KBM-7 (cell line): ENCODE data around the gene HECW1.
"Not testable (repeated sequence)": the region's sequence is repeated elsewhere in the genome, so short reads cannot be mapped to it uniquely, and the experiment has no call there.

Source experiments
- DNase-seq: peaks from one replicate; pipeline ENCODE4 v3.0.0-alpha.2; 2015
- in situ Hi-C: fragments of 300-500 bp; cut with MboI; formaldehyde crosslinking; loops from 2 replicates; pipeline ENCODE4 v1.14.3; 2020; ENCODE audit warnings: low sequenced_read_pairs, low pct_unique_long_range_greater_than_20kb, mixed read lengths

HECW1 gene

DNA sequence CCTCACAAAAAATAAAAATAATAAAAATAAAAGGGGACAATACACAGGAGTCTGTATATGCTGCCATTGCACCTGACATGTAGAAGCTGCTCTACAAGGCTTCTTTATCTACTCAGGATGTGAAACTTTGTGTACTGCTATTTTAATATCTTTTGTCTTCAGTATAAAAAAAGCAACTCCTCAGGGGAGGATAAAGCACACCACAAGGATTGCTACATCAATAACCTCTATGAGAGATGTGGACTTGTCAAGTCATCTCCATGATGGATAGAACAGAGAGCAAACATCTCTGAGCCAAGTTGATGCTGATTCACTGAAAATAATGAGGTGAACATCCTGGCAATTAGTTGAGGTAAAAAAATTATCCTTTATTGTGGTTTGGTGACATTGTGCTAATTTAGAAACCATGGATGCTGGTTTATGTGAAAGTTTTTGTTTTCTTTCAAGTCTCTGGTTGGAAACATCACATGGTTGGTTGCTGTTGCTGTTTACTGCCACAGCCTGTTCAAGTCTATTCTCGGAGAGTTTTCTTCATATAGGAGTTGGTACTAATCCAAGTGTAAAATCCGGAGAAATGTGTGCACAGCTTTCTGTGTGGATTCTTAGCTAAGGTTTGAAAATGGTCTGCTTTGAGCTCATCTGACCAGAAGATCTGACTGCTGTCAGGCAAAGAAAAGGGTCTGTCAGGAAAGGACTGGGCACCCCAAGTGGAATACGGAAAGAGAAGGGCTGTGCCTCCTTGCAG lies 1.5 kb upstream of the HECW1 start:
- in situ Hi-C loops, result no loop called here

DNA sequence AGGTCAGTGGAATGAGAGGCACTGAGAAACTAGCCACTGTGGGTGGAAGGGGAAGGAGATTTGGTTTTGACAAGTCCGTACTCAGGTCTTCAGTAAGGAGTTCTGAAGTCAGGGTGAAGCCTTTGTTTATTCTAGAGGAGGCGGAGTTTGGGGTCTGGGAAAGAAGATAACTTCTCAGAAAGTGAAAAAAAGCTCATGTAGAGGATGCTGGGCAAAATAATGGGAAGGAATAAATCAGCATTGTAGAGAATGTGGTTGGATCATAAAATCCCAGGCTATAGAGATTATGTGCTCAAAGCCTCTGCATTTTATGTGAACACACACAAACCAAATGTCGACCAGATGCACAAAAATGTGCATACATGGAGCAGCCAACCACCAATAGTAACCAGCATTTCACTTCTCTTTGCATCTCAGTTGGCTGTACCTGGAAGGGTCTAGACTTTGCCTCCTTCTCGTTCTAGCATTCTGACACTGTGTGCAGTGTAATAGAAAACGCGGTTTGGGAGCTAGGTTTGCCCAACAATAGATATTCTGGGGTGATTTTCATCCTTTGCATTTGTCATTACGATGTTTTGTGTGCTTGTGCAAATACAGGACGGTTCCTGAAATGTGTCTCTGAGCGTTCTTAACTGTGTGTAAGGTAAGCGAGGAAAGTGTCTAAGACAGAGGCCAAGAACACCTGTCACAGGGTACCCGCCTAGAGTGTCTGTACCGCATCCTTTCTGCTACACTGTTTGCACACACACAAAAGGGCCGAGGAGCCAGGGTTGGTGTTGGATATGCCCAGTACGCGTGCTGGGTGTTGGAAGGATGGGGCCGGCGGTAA lies 603 bp upstream of the HECW1 start:
- in situ Hi-C loops, result no loop called here

More for the DNA sequence above, 1.5 kb upstream of the HECW1 start:
- no peak for DNase-seq

GRCh38 chr7:43112941-43113621 lies 634 bp downstream of the HECW1 start:
- in situ Hi-C loops, result no loop called here
- DNase-seq, result no peak

More for the DNA sequence above, 603 bp upstream of the HECW1 start:
- DNase-seq, result no peak

GRCh38 chr7:43113622-43114457 lies 1.4 kb downstream of the HECW1 start:
- DNase-seq, result no peak
- in situ Hi-C loops, result no loop called here

DNA sequence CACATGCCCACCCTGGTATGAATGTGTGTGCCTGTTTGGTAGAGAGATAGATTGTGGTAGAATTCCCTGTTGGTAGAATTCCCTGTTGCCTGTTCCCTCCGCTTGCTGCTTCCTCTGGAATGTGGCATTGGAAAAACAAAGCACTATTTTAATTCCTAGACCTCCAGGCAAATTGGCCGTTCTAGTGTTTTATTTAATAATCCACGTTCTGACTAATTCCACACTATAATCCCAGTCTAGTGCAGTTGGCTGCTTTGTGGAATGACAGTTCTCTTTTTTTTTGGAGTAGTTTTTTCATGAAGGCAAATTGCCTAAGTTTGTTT lies 2.0 kb downstream of the HECW1 start:
- in situ Hi-C loops, result no loop called here
- no peak for DNase-seq

GRCh38 chr7:43116451-43116850 lies 4.0 kb downstream of the HECW1 start:
- no peak for DNase-seq
- in situ Hi-C loops, result no loop called here

DNA sequence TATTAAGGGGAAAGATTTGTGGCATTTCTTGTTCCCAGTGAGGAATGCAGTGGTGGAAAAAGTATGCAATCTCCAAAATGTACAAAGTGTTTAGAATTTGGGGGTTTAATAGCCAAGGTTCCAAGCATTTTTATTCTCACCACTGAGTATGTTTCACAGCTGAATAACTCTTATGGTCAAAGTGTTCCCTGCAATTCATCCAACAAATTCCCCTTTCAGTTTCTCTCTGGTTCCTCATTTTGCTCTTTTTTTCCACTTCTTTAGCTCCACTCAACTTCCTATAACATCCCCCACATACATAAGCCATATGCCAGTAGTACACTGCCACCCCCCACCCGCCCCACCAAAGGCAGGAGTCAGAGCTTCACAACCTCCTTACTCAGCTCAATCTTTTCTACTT lies 4.6 kb downstream of the HECW1 start:
- in situ Hi-C loops, result no loop called here
- peak; percentile 43 for DNase-seq

DNA sequence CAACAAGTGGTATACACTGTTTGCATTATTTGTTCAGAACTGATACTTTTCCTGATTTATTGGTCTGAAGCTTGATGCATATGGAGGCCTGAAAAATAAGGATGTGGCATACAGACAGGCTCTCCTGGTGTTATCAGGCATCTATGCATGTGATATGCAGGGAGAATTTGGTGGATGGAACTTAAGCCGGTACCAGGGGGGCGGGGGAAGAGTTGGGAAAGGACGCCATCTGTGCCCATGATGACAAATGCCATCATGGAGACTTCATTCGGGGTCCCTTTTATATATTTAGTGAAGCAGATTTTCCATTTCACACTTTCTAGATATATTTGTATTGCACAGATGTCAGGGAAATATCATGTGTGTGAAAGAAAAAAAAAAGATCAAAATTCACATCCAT lies 5.4 kb downstream of the HECW1 start:
- in situ Hi-C loops, result no loop called here
- no peak for DNase-seq

DNA sequence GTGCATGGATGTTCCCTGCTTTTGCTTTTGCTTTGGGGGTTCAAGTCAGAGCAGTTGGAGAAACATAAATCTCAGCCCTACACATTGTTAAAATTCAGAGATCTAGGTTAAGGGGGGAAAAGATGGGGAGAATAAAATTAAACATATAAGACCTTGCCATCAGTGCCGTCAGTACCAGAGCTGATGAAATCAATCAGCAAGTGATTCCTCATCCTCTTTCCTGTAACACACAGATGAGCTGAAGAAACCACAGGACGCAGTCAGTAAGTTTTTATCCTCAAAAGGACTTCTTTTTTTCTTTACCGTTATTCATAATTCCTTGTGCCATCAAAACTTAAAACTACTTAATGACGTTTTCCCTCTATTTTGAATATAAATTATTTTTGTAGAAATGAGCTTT lies 5.9 kb downstream of the HECW1 start:
- DNase-seq, result no peak
- in situ Hi-C loops, result no loop called here

GRCh38 chr7:43119371-43120075 lies 7.1 kb downstream of the HECW1 start:
- in situ Hi-C loops, result no loop called here

GRCh38 chr7:43121973-43122372 lies 9.5 kb downstream of the HECW1 start:
- in situ Hi-C loops, result no loop called here
- no peak for DNase-seq

More at GRCh38 chr7:43119371-43120075, 7.1 kb downstream of the HECW1 start:
- no peak for DNase-seq

GRCh38 chr7:43123457-43123856 lies 11.0 kb downstream of the HECW1 start:
- in situ Hi-C loops, result no loop called here
- no peak for DNase-seq

DNA sequence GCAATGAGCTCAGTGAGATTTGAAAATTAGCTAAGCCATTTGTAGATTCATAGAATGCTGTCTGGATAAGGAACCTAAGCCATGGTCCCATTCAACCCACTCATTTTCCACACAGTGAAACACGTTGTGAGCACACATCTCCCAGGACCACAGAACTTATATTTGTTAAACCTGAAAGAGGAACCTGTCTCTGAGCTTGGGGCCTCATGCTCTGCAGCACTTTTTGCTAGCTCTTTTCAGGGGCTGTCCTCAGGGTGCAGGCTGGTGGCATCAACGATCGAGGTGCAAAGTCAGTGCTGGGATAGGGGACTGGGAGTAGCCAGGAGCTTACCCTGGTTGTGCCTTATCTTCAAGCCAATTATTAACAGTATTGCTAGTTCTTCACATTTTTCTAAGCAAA lies 11.9 kb downstream of the HECW1 start:
- no peak for DNase-seq
- in situ Hi-C loops, result no loop called here

- DNase-seq, result no peak
- in situ Hi-C loops, result no loop called here
Observed at GRCh38 chr7:43130347-43130746, 17.9 kb downstream of the HECW1 start.

DNA sequence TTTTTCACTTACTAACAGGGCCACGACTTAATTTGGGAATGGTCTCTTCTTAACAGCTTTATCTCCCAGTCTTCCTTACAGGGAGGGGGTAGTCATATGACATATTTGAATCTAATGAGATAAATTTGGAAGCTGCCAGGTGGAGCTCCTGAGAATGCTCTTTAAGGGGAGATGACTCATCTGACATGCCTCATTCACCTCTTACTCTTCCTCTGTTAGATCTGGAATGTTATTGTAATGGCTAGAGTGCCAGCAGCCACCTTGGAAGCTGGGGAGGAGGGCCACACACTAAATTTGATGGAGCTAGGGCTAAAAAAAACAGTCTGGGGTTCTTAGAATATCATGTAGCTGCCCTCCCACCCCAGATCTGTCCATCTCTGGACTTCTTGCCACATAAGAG lies 22.7 kb downstream of the HECW1 start:
- DNase-seq, result no peak
- in situ Hi-C loops, result no loop called here

GRCh38 chr7:43136064-43136463 lies 23.6 kb downstream of the HECW1 start:
- in situ Hi-C loops, result no loop called here
- no peak for DNase-seq

GRCh38 chr7:43137121-43137744 lies 24.8 kb downstream of the HECW1 start:
- DNase-seq, result not testable (repeated sequence)

GRCh38 chr7:43137811-43138210 lies 25.4 kb downstream of the HECW1 start:
- DNase-seq, result no peak
- in situ Hi-C loops, result no loop called here

More at GRCh38 chr7:43137121-43137744, 24.8 kb downstream of the HECW1 start:
- in situ Hi-C loops, result not testable (repeated sequence)
